Stimulated activated CD4-positive, alpha-beta T cell treated with anti-CD3 and anti-CD28 coated beads, Interleukin-1b, Interleukin-23, amount 100 ng/mL, for 4 hours (primary cell): ENCODE results near the gene APOBEC3B.
"Not testable (repeated sequence)": the region's sequence is repeated elsewhere in the genome, so short reads cannot be mapped to it uniquely, and the experiment has no call there.

ENCODE experiments used
- DNase-seq, 2 donors: peaks; one replicate each; pipeline ENCODE4 v3.0.0-alpha.2; 2020; ENCODE audit warnings: low read depth in 2 of 2

Gene APOBEC3B

DNA sequence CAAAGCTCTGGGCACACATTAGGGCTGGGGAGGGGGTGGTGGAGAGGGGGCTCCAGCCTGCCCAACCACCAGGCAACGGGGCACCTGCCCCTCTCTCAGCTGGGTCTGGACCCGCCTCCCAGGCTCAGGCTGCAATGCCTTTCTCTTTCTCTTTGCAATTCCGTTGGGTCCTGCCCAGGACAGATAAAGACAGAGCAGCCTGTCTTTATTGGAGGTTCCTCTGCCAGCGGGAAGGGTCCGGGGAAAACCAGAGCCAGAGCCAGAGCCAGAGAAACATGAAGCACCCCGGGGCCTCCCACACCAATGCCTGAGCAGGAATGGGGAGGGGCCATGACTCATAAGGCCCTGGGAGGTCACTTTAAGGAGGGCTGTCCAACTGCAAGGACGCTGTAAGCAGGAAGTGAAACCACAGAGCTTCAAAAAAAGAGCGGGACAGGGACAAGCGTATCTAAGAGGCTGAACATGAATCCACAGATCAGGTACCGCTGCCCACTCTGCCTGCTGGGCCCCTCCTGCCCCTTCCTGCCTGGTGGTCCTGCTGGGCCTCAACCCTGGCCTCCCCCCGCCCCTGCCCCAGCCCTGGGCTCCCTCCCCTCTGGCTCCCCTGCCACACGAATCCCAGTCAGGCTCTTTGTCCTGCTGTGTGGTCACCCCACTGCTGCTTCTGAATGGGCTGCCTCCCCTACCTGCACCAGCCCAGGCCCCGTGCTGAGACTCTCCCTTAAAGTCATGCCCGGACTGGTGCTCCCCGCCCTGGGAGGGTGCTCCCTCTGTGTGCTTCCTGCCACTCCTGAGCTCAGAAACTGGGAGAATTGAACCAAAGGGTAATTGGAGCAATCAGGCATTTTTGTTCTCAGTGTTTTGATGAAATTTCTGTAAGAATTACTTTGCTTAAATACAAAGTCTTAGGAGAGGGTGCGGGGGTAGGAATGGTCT, at the start of gene APOBEC3B:
TSS of gene APOBEC3B (plus strand) at position 356 of the 936 bp plus-strand sequence. CDS start at position 463, 107 bp downstream.
- peak; percentile 29 to 33 for DNase-seq

- no peak for DNase-seq
Measured at GRCh38 chr22:38935023-38935422, 47.1 kb upstream of the APOBEC3B start.

DNA sequence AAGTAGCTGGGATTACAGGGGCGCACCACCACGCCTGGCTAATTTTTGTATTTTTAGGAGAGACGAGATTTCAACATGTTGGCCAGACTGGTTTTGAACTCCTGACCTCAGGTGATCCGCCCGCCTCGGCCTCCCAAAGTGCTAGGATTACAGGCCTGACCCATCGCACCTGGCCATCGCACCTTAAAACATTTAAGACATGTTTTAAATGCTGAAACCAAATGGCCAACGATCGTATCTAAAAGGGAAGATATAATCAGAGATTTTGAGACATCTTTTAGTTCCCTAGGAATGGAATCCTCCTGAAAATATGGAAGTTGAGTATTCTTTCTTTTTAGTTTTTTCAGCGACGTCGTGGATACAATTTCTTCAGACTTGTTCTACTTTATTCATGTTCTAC, 46.5 kb upstream of the APOBEC3B start:
- DNase-seq = no peak

GRCh38 chr22:38936562-38936961, 45.6 kb upstream of the APOBEC3B start:
- no peak for DNase-seq

DNA sequence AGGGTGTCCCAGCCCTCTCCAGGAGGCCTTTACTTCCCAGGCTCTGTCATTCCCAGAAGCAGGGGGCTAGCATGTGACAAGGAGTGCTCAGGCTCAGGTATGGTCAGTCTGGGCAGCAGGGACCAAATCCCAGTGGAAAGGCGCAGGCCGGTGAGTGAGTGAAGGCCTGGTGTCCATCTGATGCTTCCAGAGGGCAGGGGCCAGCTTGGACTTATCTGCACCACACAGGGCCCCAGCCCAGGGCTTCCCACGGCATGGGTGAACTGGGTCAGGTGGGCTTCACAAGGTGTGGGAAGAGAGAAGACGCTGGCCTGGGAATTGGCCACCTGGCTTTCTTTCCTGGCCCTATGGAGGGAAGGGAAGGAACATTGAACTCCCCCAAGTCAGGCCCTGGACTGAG, 45.1 kb upstream of the APOBEC3B start:
- DNase-seq = no peak

GRCh38 chr22:38937541-38937940, 44.6 kb upstream of the APOBEC3B start:
- DNase-seq = no peak

DNA sequence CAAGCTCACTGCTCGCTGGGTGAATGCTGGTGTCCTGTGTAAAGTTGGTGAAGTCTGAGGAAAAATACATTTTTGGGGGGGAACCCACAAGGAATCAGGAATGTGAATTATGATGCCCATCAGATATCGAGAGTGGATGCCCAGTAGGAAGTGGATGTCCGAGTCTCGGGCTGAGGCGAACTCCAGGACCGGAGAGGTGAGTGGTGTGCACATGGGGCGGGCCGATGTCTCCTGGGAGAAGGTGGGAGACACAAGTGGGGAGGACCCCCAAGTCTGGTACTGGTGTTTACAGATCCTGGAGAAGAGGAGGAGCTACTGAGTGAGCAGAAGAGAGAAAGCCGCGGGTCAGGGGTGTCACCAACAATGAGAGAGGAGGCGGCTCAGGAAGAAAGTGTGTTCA, 43.9 kb upstream of the APOBEC3B start:
- no peak for DNase-seq

DNA sequence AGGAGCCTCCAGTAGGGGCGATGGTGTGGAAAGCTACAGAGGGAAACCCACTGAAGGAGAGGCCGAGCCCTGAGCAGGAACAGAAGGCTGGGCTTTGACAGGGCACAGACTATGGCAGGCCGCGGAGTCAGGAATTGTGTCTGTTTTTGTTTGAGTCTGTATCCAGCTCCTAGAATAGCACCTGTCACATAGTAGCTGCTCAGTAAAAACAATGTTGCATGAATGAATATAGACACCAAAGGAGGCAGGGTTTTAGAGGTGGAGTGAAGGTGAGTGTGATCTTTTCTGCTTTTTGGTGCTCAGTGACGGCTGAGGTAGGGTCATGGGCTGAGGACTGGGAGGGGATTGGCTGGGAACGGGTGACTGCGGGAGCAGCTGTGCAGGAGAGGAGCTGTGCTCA, 43.2 kb upstream of the APOBEC3B start:
- DNase-seq = no peak

- no peak for DNase-seq
Measured at GRCh38 chr22:38940811-38941384, 41.2 kb upstream of the APOBEC3B start.

DNA sequence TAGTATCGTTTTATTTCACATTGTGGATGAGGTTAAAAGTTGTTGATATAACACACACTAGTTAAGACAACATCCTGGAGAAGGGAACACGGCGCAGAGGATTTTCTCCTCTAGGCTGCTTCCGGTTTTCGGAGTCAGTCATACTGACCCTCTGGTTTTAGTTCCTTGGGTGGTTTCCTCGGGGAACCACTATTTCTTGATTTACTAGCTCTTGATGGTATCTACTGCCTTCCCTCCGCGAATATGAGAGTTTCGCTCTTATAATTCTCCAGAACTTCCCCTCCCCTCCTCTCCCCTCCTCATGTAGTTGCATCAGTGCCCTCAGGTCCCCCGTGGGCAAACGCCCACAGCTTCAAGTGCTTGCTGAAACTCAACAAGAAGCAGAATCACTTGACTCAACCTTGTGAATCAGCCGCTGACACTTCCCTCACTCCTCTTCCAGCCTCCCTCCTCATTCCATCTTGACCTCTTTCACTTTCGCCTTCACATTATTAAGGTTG, 40.6 kb upstream of the APOBEC3B start:
- peak; percentile 55 to 57 for DNase-seq

DNA sequence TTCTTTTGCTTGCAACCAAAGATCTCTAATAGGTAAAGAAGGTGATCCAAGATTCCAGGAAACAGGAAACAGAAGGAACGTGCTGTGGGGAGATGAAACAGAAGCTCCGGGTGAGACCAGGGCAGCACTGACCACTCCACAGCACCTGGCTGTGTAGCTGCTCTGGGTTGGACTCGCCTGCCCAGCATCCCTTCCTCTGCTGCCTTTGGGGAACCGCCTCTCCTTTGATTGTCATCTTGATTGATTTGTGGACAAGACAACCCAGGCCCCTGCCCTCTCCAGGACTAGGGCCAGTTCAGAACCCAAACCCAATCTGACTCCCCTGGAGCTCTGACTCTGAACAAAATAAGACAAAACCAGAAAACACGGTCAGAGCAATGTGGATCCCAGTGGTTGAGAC, 39.4 kb upstream of the APOBEC3B start:
- DNase-seq = no peak

DNA sequence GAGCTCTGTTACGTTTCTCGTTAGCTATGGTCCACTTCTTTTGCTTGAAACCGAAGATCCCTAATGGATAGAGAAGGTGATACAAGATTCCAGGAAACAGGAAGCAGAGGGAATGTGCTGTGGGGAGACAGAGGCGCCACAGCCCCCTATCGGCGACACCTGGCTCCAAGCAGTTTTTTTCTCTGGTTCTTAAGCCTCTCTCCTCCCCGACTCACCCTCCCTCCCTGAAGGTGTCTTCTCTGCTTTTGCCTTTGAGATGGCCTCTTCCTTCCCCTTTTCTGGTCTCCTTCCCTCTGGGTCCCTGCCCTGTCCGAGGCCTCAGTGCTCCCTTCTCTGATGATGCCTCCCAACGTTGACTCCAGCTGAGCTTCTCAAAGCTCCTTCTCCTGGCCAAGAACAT, 38.9 kb upstream of the APOBEC3B start:
- DNase-seq = no peak

DNA sequence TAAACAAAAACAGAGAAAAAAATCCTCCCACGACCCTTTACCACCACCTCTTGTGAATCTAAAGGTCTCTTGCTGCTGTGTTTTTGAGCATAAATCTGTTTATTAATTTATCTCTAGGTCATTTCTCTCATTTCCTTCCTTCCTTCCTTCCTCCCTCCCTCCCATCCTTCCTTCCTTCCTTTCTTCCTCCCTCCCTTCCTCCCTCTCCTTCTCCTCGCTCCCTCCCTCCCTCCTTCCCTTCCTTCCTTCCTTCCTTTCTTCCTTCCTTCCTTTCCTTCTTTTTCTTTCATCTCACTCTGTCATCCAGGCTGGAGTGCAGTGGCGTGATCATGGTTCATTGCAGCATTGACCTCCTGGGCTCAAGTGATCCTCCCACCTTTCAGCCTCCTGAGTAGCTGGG, 38.3 kb upstream of the APOBEC3B start:
- DNase-seq = no peak

GRCh38 chr22:38944653-38945052, 37.5 kb upstream of the APOBEC3B start:
- DNase-seq = no peak

DNA sequence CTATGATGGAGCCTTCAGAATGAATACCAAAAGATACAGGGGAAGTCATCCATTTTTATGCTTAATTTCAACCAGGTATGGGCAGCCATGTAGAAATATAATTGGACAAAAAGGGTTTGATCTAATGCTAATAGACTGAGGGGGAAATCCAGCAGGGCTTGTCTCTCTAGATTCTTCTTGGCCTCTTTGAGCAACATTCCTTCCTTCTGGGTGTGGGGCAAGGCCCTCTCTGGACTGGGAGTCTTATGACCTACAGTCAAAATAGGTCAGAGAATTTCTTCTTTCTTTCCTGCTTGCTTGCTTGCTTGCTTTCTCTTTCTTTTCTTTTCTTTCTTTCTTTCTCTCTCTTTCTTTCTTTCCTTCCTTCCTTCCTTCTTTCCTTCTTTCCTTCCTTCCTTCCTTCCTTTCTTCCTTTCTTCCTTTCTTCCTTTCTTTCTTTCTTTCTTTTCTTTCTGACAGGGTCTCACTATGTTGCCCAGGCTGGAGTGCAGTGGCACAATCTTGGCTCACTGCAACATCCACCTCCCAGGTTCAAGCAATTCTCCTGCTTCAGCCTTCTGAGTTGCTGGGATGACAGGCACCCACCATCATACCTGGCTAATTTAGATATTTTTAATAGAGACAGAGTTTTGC, 36.3 kb upstream of the APOBEC3B start:
- DNase-seq = not testable (repeated sequence)

- no peak for DNase-seq
Measured at GRCh38 chr22:38946771-38947170, 35.4 kb upstream of the APOBEC3B start.

- no peak for DNase-seq
Measured at GRCh38 chr22:38947321-38948140, 34.6 kb upstream of the APOBEC3B start.

GRCh38 chr22:38948181-38948940, 33.8 kb upstream of the APOBEC3B start:
- no peak for DNase-seq

- no peak for DNase-seq
Measured at GRCh38 chr22:38949889-38950405, 32.2 kb upstream of the APOBEC3B start.

GRCh38 chr22:38950527-38951295, 31.4 kb upstream of the APOBEC3B start:
- DNase-seq = no peak
